ENCODE data around the gene TSFM. TPM values are rescaled to one million over a fixed set of nuclear protein-coding genes. Genes with fewer than 3 reads are reported as not detected.
A peak's percentile ranks its signal among the peaks of the same experiment; 100 is the strongest.

Gene TSFM
- total and polyA plus RNA-seq, 2 of the 4 experiments (the other 2 are of a cell fraction): 11.5 to 14.0 TPM

DNA sequence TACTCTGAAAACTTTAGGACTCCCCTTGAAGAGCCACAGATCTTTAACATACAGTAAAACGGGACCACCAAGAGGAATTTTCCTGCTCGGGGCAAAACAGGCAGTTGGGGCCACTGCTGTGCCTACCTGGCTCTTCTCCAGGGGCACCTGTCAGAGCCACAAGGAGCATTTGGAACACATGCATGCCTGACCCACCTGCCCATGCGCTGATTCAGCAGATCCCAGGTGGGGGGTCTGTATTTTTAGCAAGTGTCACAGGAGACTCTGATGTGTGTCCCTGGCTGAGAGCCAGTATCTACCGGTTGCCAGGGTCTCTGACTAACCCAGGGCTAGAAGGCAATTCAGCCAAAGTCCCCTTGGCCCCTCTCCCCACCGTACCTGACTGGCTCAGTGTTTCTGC, 57.4 kb downstream of the TSFM start:
- no peak overlapping the region for H2BK5ac ChIP-seq (ENCODE audit: low read depth, low read length, poor library complexity, severe bottlenecking)
- H3K4me3 ChIP-seq (ENCODE audit: insufficient read depth, low read depth, low read length): no peak overlapping the region
- ATAC-seq (ENCODE audit: low read depth): no peak
- no TSS peak for BruUV-seq (replicated peaks)
- no peak overlapping the region for H2AK9ac ChIP-seq (replicated peaks; ENCODE audit: low read depth, low read length, poor library complexity)
- no peak overlapping the region for H3K4ac ChIP-seq (ENCODE audit: low read depth, low read length)
- no peak overlapping the region for H3K9ac ChIP-seq (ENCODE audit: low read depth, low read length)
- H4K5ac ChIP-seq (ENCODE audit: low read depth, low read length): no peak overlapping the region
- H3K18ac ChIP-seq (ENCODE audit: low read depth, low read length): no peak overlapping the region
- no peak overlapping the region for H2AFZ ChIP-seq (replicated peaks; ENCODE audit: low read length, poor library complexity)
- H3K36me3 ChIP-seq (ENCODE audit: control insufficient read depth, insufficient read depth, low read length): peaks cover 7% of the 10 kb centered on the region; the same call in 1 of the 2 replicates
- 17% methylated on average over 1 of the region's 5 CpGs; no CpG with 5 or more reads in 1 of the 2 experiments for WGBS, 2 experiments (ENCODE audit: extremely low coverage in 2 of 2, insufficient read length in 1 of 2)
- H3K27me3 ChIP-seq (ENCODE audit: control insufficient read depth, insufficient read depth, low read length): no peaks in the 10 kb centered on the region
- ChIA-PET POLR2A (ENCODE audit: unreplicated experiment) (no interaction called here), CTCF (no interaction called here)
- no peak overlapping the region; the same call in 1 of the 2 replicates for H3K4me2 ChIP-seq (ENCODE audit: low read depth, low read length)
- H3K27ac ChIP-seq (ENCODE audit: insufficient read depth, low read length): no peak overlapping the region
- H2BK15ac ChIP-seq (ENCODE audit: low read depth, low read length): no peak overlapping the region
- peaks cover 99% of the 10 kb centered on the region for H4K20me1 ChIP-seq (ENCODE audit: insufficient read depth, low read length)
- TF ChIP-seq RCOR1 (IDR thresholded peaks at IDR 0.05; ENCODE audit: insufficient replicate concordance, low read length) (no peak), MAFK (IDR thresholded peaks at IDR 0.05; ENCODE audit: low read depth, low read length) (peak; percentile 58), POLR2A (IDR thresholded peaks at IDR 0.05; ENCODE audit: low read depth, low read length) (no peak)
- dilution Hi-C loops (cut with HindIII; ENCODE audit: low sequenced_read_pairs, unreplicated experiment) (no loop called here), in situ Hi-C loops (cut with MboI; ENCODE audit: low sequenced_read_pairs) (loop anchor here (10.0 kb wide), 1 partner anchor 55 kb away; no protein-coding TSS in a partner anchor), intact Hi-C loops (cut with micrococcal nuclease) (no loop called here)
- H3K9me1 ChIP-seq (ENCODE audit: insufficient read depth, low read length): peaks cover 60% of the 10 kb centered on the region
- H3K9me3 ChIP-seq (ENCODE audit: control insufficient read depth, insufficient read depth, low read length): no peaks in the 10 kb centered on the region
- H3K14ac ChIP-seq (replicated peaks; ENCODE audit: low read depth, low read length): no peak overlapping the region
- no peak overlapping the region for H3K56ac ChIP-seq (ENCODE audit: extremely low read depth, insufficient read depth, low read length)
- H2BK20ac ChIP-seq (ENCODE audit: low read depth, low read length): no peak overlapping the region
- H3K23ac ChIP-seq (ENCODE audit: low read depth, low read length): no peak overlapping the region
- H4K8ac ChIP-seq (ENCODE audit: low read depth in 2 of 2, low read length in 2 of 2): no peak overlapping the region
- peaks cover 0 to 74% of the 10 kb centered on the region in 2 experiments; a peak in 2 of 4 replicates for H3K79me1 ChIP-seq (ENCODE audit: low read depth in 1 of 2, low read length in 2 of 2)
- H2BK120ac ChIP-seq (ENCODE audit: low read depth, low read length): no peak overlapping the region
- DNase-seq: no peak
- H2AK5ac ChIP-seq (ENCODE audit: low read depth, low read length): no peak overlapping the region
- no peak overlapping the region for H4K91ac ChIP-seq (ENCODE audit: insufficient read depth, low read depth, low read length)
- H3K4me1 ChIP-seq (ENCODE audit: control insufficient read depth, insufficient read depth, low read length): peaks cover 56% of the 10 kb centered on the region
